OCI-LY7 (cell line): Measurements from ENCODE around the gene SMYD4. TPM values are rescaled to one million over a fixed set of nuclear protein-coding genes. Genes with fewer than 3 reads are reported as not detected.

ENCODE experiments used
- BruUV-seq: library from RNA; stranded (reverse); fragments of 400-500 nt; replicated peaks from 2 replicates; lab custom pipeline; 2021; lab: Mats Ljungman, UMichigan
- CTCF ChIA-PET: fragments of 300-600 bp; sonication (Branson Sonifier 250); formaldehyde crosslinking; loops from one replicate; lab custom pipeline; 2022; ENCODE audit warnings: antibody characterized with exemption; ENCODE audit not compliant: unreplicated experiment; lab: Charles Lee
- POLR2A ChIA-PET: fragments of 300-600 bp; sonication (Branson Sonifier 250); formaldehyde crosslinking; loops from one replicate; lab custom pipeline; 2022; ENCODE audit warnings: antibody characterized with exemption; lab: Charles Lee
- DNase-seq: peaks from one replicate; pipeline ENCODE4 v3.0.0-alpha.2; 2015; ENCODE audit warnings: low spot score
- H2AFZ ChIP-seq: fragments of 200-600 bp; sonication (generic), shearing (Covaris generic); 2 replicates; pipeline ENCODE4 v1.6.1; 2014; ENCODE audit warnings: mild to moderate bottlenecking, antibody characterized with exemption, low read length, moderate library complexity
- H3K27ac ChIP-seq: fragments of 200-600 bp; sonication (generic); 2 replicates; pipeline ENCODE4 v1.5.1; 2014; ENCODE audit warnings: mixed run types, low read depth, mild to moderate bottlenecking, moderate library complexity, low read length, inconsistent platforms; ENCODE audit not compliant: poor library complexity, severe bottlenecking
- H3K36me3 ChIP-seq: fragments of 200-600 bp; sonication (generic); 2 replicates; pipeline ENCODE4 v1.6.1; 2014; ENCODE audit warnings: mild to moderate bottlenecking, antibody characterized with exemption, low read length, moderate library complexity, mixed read lengths; ENCODE audit not compliant: insufficient read depth
- H3K4me1 ChIP-seq: fragments of 200-600 bp; sonication (generic); 2 replicates; pipeline ENCODE4 v1.5.1; 2014; ENCODE audit warnings: mild to moderate bottlenecking, low read length; ENCODE audit not compliant: insufficient read depth, poor library complexity, severe bottlenecking
- H3K4me2 ChIP-seq: fragments of 200-600 bp; sonication (generic); 2 replicates; pipeline ENCODE4 v1.6.1; 2014; ENCODE audit warnings: mild to moderate bottlenecking, low read length
- H3K4me3 ChIP-seq: fragments of 200-600 bp; sonication (generic); 2 replicates; pipeline ENCODE4 v1.5.1; 2014; ENCODE audit warnings: mild to moderate bottlenecking, low read depth, low read length; ENCODE audit not compliant: poor library complexity, severe bottlenecking
- H3K79me2 ChIP-seq: fragments of 200-600 bp; sonication (generic); 2 replicates; pipeline ENCODE4 v1.6.1; 2016; ENCODE audit warnings: low read depth, mild to moderate bottlenecking, low read length, moderate library complexity, mixed read lengths; ENCODE audit not compliant: insufficient read depth
- H3K9me2 ChIP-seq: fragments of 200-600 bp; sonication (generic); 2 replicates; pipeline ENCODE4 v1.6.1; 2016; ENCODE audit warnings: mild to moderate bottlenecking, low read length, mixed read lengths; ENCODE audit not compliant: insufficient read depth
- H3K9me3 ChIP-seq: fragments of 200-600 bp; sonication (generic); 2 replicates; pipeline ENCODE4 v1.6.1; 2014; ENCODE audit warnings: mild to moderate bottlenecking, mixed run types, low read length, mixed read lengths
- H4K20me1 ChIP-seq: fragments of 200-600 bp; sonication (generic); 2 replicates; pipeline ENCODE4 v1.6.1; 2014; ENCODE audit warnings: mild to moderate bottlenecking, antibody characterized with exemption, low read length, moderate library complexity, mixed read lengths; ENCODE audit not compliant: insufficient read depth
- EZH2phosphoT487 ChIP-seq: fragments of 200-600 bp; sonication (generic); IDR thresholded peaks from 2 replicates; pipeline ENCODE4 v1.6.1; 2018; ENCODE audit warnings: low read depth, borderline replicate concordance, mild to moderate bottlenecking, mixed run types, antibody characterized with exemption, low read length, moderate library complexity, mixed read lengths
- intact Hi-C: fragments of 100-400 bp; cut with micrococcal nuclease; formaldehyde crosslinking; loops from one replicate; pipeline ENCODE4 v1.10.0; 2022; ENCODE audit not compliant: unreplicated experiment
- total RNA-seq, 2 experiments: library from RNA; depleted of rRNA in 1 of 2; stranded (reverse); fragments of >200 nt in 1 of 2; shearing (Covaris generic) in 1 of 2; gene quantifications; 2 replicates each; pipeline ENCODE4 v1.2.3, GENCODE V29; 2014 to 2022
- TF ChIP-seq, protein P1 (sequence below): fragments of 200-600 bp; sonication (generic); conservative IDR thresholded peaks from 2 replicates; pipeline ENCODE4 v1.5.1; 2014; ENCODE audit warnings: mild to moderate bottlenecking, antibody characterized with exemption, low read length, moderate library complexity, mixed read lengths

Gene SMYD4
- total RNA-seq, 2 experiments from 2014 or later: 27.5 to 33.5 TPM

DNA sequence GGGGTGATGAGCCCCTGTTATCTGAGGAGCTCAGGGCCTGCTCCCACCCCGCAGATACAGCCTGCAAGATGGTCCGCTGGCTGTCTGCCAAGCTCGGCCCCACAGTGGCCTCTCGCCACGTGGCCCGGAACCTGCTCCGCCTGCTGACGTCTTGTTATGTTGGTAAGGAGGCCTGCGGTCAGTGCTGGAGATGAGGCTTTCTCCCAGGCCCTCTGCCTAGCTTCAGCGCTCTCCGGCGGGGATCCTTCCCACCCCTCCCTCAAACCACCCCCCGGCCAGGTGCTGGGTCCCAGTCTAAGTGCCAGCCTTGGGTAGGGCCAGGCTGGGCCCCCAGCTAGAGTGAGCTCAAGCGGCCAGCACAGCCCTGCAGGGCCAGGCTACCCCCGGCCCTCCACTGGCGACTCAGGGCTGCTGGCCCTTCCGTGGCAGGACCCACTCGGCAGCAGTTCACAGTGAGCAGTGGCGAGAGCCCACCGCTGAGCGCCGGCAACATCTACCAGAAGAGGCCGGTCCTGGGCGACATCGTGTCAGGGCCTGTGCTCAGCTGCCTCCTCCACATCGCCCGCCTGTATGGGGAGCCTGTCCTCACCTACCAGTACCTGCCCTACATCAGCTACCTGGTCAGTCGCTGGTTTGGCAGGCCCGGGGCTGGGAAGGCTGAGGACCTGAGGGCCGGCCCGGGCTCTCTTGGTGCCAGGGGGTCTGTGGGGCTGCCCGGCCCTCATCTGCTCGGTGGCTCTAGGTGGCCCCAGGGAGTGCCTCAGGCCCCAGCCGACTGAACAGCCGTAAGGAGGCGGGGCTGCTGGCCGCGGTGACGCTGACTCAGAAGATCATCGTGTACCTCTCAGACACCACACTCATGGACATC, 99.1 kb downstream of the SMYD4 start:
- Histone ChIP-seq H2AFZ (no peak overlapping the region), H3K4me2 (no peak overlapping the region), H3K36me3 (peaks cover 9% of the 10 kb centered on the region; the same call in 1 of the 2 replicates), H3K79me2 (peaks cover 2% of the 10 kb centered on the region), H3K4me1 (peaks cover 1% of the 10 kb centered on the region), H3K9me2 (no peaks in the 10 kb centered on the region), H4K20me1 (no peaks in the 10 kb centered on the region), H3K9me3 (no peaks in the 10 kb centered on the region), H3K27ac (no peak overlapping the region), H3K4me3 (no peak overlapping the region)
- ChIA-PET CTCF (no interaction called here), POLR2A (no interaction called here)
- intact Hi-C loops: no loop called here
- no peak for TF ChIP-seq EZH2phosphoT487
- TF ChIP-seq, protein P1, sequence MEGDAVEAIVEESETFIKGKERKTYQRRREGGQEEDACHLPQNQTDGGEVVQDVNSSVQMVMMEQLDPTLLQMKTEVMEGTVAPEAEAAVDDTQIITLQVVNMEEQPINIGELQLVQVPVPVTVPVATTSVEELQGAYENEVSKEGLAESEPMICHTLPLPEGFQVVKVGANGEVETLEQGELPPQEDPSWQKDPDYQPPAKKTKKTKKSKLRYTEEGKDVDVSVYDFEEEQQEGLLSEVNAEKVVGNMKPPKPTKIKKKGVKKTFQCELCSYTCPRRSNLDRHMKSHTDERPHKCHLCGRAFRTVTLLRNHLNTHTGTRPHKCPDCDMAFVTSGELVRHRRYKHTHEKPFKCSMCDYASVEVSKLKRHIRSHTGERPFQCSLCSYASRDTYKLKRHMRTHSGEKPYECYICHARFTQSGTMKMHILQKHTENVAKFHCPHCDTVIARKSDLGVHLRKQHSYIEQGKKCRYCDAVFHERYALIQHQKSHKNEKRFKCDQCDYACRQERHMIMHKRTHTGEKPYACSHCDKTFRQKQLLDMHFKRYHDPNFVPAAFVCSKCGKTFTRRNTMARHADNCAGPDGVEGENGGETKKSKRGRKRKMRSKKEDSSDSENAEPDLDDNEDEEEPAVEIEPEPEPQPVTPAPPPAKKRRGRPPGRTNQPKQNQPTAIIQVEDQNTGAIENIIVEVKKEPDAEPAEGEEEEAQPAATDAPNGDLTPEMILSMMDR: no peak
- no TSS peak for BruUV-seq
- DNase-seq: no peak

DNA sequence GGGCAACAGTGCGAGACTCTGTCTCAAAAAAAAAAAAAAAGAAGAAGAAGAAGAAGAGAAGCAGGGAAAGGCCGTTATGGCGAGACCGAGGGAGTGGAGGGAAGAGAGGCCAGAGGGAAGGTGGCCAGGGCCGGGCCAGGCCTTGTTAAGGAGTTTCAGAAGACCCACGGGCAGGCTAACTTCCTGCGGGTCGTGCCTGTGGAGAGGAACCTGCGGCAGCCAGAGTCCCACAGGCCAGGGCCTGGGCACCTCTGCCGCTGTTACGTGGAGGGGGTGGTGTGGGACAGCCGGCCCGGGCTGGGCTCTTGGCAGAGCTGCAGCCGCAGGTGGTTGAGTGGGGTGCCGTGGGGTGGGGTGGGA, 99.8 kb downstream of the SMYD4 start:
- no peaks in the 10 kb centered on the region for H4K20me1 ChIP-seq

More for the DNA sequence above, 99.8 kb downstream of the SMYD4 start:
- Histone ChIP-seq H3K79me2 (peaks cover 8% of the 10 kb centered on the region), H3K9me3 (no peaks in the 10 kb centered on the region), H3K27ac (no peak overlapping the region), H3K4me2 (no peak overlapping the region), H3K9me2 (no peaks in the 10 kb centered on the region), H2AFZ (no peak overlapping the region), H3K36me3 (peaks cover 9% of the 10 kb centered on the region; the same call in 1 of the 2 replicates), H3K4me3 (no peak overlapping the region), H3K4me1 (peaks cover 7% of the 10 kb centered on the region)
- no peak for DNase-seq
- BruUV-seq: no TSS peak
- ChIA-PET CTCF (no interaction called here), POLR2A (no interaction called here)
- TF ChIP-seq, protein P1: no peak
- no peak for TF ChIP-seq EZH2phosphoT487
- intact Hi-C loops: no loop called here

Other genes starting within 250 kb of the SMYD4 start
- gene SLC43A2, start 201.1 kb downstream of the SMYD4 start, total RNA-seq (2014; rRNA removed; shearing (Covaris generic)): 9.2 and 16.7 TPM in 2 replicates
- gene SLC43A2, start 201.1 kb downstream of the SMYD4 start, total RNA-seq (2022): 16.6 and 17.1 TPM in 2 replicates
- 0.19 and 0.31 TPM in 2 replicates for gene SCARF1, start 184.2 kb downstream of the SMYD4 start, total RNA-seq (2014; rRNA removed; shearing (Covaris generic))
- gene SCARF1, start 184.2 kb downstream of the SMYD4 start, total RNA-seq (2022): 0.29 and 0.41 TPM in 2 replicates
- 0.82 and 3.2 TPM in 2 replicates for gene RILP, start 180.0 kb downstream of the SMYD4 start, total RNA-seq (2014; rRNA removed; shearing (Covaris generic))
- gene RILP, start 180.0 kb downstream of the SMYD4 start, total RNA-seq (2022): 0.59 and 1.2 TPM in 2 replicates
- gene PRPF8, start 145.0 kb downstream of the SMYD4 start, total RNA-seq (2014; rRNA removed; shearing (Covaris generic)): 108 and 162 TPM in 2 replicates
- 404 and 427 TPM in 2 replicates for gene PRPF8, start 145.0 kb downstream of the SMYD4 start, total RNA-seq (2022)
- gene TLCD2, start 119.5 kb downstream of the SMYD4 start, total RNA-seq (2014; rRNA removed; shearing (Covaris generic)): not detected in 2 replicates
- not detected in 2 replicates for gene TLCD2, start 119.5 kb downstream of the SMYD4 start, total RNA-seq (2022)
- 12.2 and 19.1 TPM in 2 replicates for gene WDR81, start 105.2 kb downstream of the SMYD4 start, total RNA-seq (2014; rRNA removed; shearing (Covaris generic))
- gene WDR81, start 105.2 kb downstream of the SMYD4 start, total RNA-seq (2022): 23.5 and 24.4 TPM in 2 replicates
- 0.38 and 0.93 TPM in 2 replicates for gene SERPINF2, start 87.0 kb downstream of the SMYD4 start, total RNA-seq (2014; rRNA removed; shearing (Covaris generic))
- 0.76 and 1.0 TPM in 2 replicates for gene SERPINF2, start 87.0 kb downstream of the SMYD4 start, total RNA-seq (2022)
- not detected in 2 replicates for gene SERPINF1, start 67.8 kb downstream of the SMYD4 start, total RNA-seq (2014; rRNA removed; shearing (Covaris generic))
- gene SERPINF1, start 67.8 kb downstream of the SMYD4 start, total RNA-seq (2022): not detected in 2 replicates
- gene RPA1, start 103 bp upstream of the SMYD4 start, total RNA-seq (2014; rRNA removed; shearing (Covaris generic)): 55.5 and 90.2 TPM in 2 replicates
- 184 and 196 TPM in 2 replicates for gene RPA1, start 103 bp upstream of the SMYD4 start, total RNA-seq (2022)
- gene RTN4RL1, start 195.4 kb upstream of the SMYD4 start, total RNA-seq (2014; rRNA removed; shearing (Covaris generic)): not detected in 2 replicates
- not detected in 2 replicates for gene RTN4RL1, start 195.4 kb upstream of the SMYD4 start, total RNA-seq (2022)
- 26.5 and 30.4 TPM in 2 replicates for gene DPH1, start 200.3 kb upstream of the SMYD4 start, total RNA-seq (2014; rRNA removed; shearing (Covaris generic))
- gene DPH1, start 200.3 kb upstream of the SMYD4 start, total RNA-seq (2022): 35.1 and 42.6 TPM in 2 replicates
- gene OVCA2, start 212.1 kb upstream of the SMYD4 start, total RNA-seq (2014; rRNA removed; shearing (Covaris generic)): 18.8 and 24.0 TPM in 2 replicates
- gene OVCA2, start 212.1 kb upstream of the SMYD4 start, total RNA-seq (2022): 18.2 and 21.9 TPM in 2 replicates
- 0.19 TPM in 1 of 2 replicates, not detected in the other for gene HIC1, start 225.2 kb upstream of the SMYD4 start, total RNA-seq (2014; rRNA removed; shearing (Covaris generic))
- 0.32 TPM in 1 of 2 replicates, not detected in the other for gene HIC1, start 225.2 kb upstream of the SMYD4 start, total RNA-seq (2022)